ENCODE results near the gene ADAMTS5. TPM values are rescaled to one million over a fixed set of nuclear protein-coding genes. Genes with fewer than 3 reads are reported as not detected.

ADAMTS5 gene
- total and polyA plus RNA-seq, 2 donors (not counting 3 experiments of a cell fraction or from before 2014, with no cell fraction given), result not detected

- no peak for FAIRE-seq
- dilution Hi-C loops (cut with MboI; ENCODE audit: extremely low pct_ligation_motif_present, low sequenced_read_pairs), result no loop called here
- TF ChIP-seq POLR2A (IDR thresholded peaks at IDR 0.05; ENCODE audit: low read depth, low read length), result no peak
- TF ChIP-seq EZH2 (IDR thresholded peaks at IDR 0.05; ENCODE audit: borderline replicate concordance, low read depth, low read length, severe bottlenecking), result no peak
- no peak for TF ChIP-seq GATA2 (IDR thresholded peaks at IDR 0.05; ENCODE audit: insufficient read depth, insufficient read length, low read depth, low read length)
- TF ChIP-seq MAX (IDR thresholded peaks at IDR 0.05; ENCODE audit: insufficient read depth, insufficient read length), result no peak
- no peak for TF ChIP-seq MYC (IDR thresholded peaks at IDR 0.05; ENCODE audit: low read depth, low read length)
- no peak for TF ChIP-seq JUN (IDR thresholded peaks at IDR 0.05; ENCODE audit: borderline replicate concordance, insufficient read depth, insufficient read length, low read depth)
- no peak for TF ChIP-seq POLR2AphosphoS5 (IDR thresholded peaks at IDR 0.05; ENCODE audit: insufficient read depth, low read depth, low read length)
- no peak for TF ChIP-seq CTCF (IDR thresholded peaks at IDR 0.05; ENCODE audit: extremely low read depth in 1 of 2, insufficient read depth in 1 of 2, low read depth in 1 of 2, low read length in 2 of 2)
- TF ChIP-seq FOS (IDR thresholded peaks at IDR 0.05; ENCODE audit: borderline replicate concordance, insufficient read depth, low read length), result no peak
- Histone ChIP-seq H3K9me3 (replicated peaks; ENCODE audit: control insufficient read depth, insufficient read depth, low read length) (no peaks in the 10 kb centered on the region), H3K9ac (replicated peaks; ENCODE audit: extremely low read depth, insufficient read depth, low read length) (no peak overlapping the region), H3K9me1 (replicated peaks; ENCODE audit: control insufficient read depth, extremely low read depth, insufficient read depth, low read length) (no peaks in the 10 kb centered on the region), H3K36me3 (ENCODE audit: control insufficient read depth in 2 of 2, extremely low read depth in 1 of 2, insufficient read depth in 2 of 2, low read length in 2 of 2) (no peaks in the 10 kb centered on the region), H4K20me1 (replicated peaks; ENCODE audit: control insufficient read depth, extremely low read depth, insufficient read depth, low read length) (no peaks in the 10 kb centered on the region), H3K4me3 (replicated peaks in 1 of 3; ENCODE audit: insufficient read depth in 1 of 3, low read depth in 1 of 3, low read length in 3 of 3) (no peak overlapping the region), H3K4me1 (ENCODE audit: control insufficient read depth, extremely low read depth, insufficient read depth, low read length) (no peaks in the 10 kb centered on the region), H3K4me2 (ENCODE audit: insufficient read depth, low read length) (no peak overlapping the region), H3K79me2 (ENCODE audit: control insufficient read depth, insufficient read depth, low read length) (no peaks in the 10 kb centered on the region), H3K27ac (ENCODE audit: insufficient read depth, low read depth, low read length) (no peak overlapping the region), H2AFZ (ENCODE audit: low read depth, low read length) (no peak overlapping the region), H3K27me3 (ENCODE audit: control insufficient read depth in 2 of 2, insufficient read depth in 2 of 2, low read length in 2 of 2) (no peaks in the 10 kb centered on the region)
- ChIA-PET CTCF (no interaction called here), POLR2A (no interaction called here)
- no peak for DNase-seq (ENCODE audit: low read depth, low spot score)
- BruUV-seq (replicated peaks), result no TSS peak
- intact Hi-C loops (cut with micrococcal nuclease), result no loop called here
Observed at GRCh38 chr21:26977746-26978145, 10.9 kb upstream of the ADAMTS5 start.
